ENCODE results near the gene HES2.

HES2 gene

DNA sequence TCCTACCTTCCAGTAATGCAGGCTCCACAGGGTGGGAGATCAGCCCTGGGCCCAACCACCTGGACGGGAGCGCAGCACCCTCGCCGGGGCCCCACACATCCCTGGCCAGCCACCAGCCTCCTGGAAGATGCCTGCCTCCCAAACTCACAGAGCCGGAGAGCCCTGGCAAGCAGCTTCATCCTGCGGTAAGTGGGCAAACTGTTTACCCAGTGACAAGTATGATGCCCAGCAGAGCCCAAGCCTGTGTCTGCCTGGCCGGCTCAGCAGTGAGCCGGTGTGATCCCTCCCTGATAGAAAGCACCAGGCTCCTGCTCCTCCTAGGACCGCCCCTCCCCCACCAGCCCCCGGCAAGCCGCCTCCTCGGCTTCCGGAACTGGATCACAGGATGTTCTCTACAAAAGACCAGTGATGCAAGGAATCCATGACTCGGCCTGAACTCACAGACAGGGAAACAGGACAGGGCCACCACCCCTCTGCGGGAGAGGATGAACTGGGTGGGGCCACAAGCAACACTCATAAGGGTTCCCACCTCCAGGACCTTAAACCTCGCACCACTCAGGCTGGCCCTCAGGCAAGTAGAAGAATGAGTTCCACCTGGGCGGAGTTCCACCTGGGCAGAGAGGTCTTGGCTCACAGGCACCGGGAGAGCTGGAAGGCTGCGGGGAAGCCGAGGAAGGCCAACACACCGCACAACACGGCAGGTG, 34.1 kb downstream of the HES2 start:
- no peak for TF ChIP-seq ZNF565 (CRISPR knock-in tag; conservative IDR thresholded peaks at IDR 0.05; ENCODE audit: low read depth)
- peak; percentile 99 for TF ChIP-seq ZNF70 (CRISPR knock-in tag; IDR thresholded peaks at IDR 0.05)
- peak; percentile 86 for ATAC-seq

DNA sequence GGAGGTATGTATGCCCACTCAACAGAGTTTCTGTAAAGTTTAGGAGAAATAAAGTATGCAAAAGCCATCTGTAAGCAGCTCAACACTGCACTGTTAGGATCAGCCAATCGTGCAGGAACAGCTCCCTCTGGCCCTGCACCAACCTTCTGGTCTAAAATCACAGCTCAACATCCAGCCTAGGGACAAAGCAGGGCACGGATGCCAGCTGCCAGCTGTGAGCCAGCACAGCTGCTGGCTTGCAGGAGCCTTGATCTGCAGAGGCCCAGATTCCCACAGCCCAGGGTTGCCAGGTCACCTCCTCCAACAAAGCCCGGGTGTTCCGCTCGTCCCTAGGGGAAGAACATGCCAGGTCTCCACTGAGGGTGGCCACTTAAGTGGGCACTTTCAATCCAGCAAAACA, 34.8 kb downstream of the HES2 start:
- ATAC-seq, result peak; percentile 59

DNA sequence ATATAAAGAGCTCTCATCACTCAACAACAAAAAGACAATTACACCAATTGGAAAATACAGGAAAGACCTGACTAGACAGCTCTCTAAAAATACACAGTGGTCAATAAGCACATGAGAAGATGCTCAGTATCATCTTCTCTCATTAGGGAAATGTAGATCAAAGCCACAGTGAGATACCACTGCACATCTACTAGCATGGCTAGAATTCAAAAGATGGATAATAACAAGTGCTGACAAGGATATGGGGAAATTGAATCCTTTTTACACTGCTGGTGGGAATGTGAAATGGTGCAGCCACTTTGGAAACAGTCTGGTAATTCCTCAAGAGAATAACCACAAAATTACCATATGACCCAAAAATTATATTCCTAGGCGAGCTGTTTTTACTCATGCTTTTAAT, 35.6 kb downstream of the HES2 start:
- TF ChIP-seq ISL1 (CRISPR knock-in tag; IDR thresholded peaks at IDR 0.05) (no peak), ZFP3 (CRISPR knock-in tag; IDR thresholded peaks at IDR 0.05) (no peak), ZNF70 (CRISPR knock-in tag; IDR thresholded peaks at IDR 0.05) (no peak), ZNF8 (CRISPR knock-in tag; IDR thresholded peaks at IDR 0.05) (no peak), ESRRG (CRISPR knock-in tag; IDR thresholded peaks at IDR 0.05) (no peak), CSDC2 (CRISPR knock-in tag; IDR thresholded peaks at IDR 0.05) (no peak), SNAI2 (CRISPR knock-in tag; IDR thresholded peaks at IDR 0.05) (no peak), ZNF565 (CRISPR knock-in tag; conservative IDR thresholded peaks at IDR 0.05; ENCODE audit: low read depth) (no peak)
- TF ChIP-seq, protein P1, sequence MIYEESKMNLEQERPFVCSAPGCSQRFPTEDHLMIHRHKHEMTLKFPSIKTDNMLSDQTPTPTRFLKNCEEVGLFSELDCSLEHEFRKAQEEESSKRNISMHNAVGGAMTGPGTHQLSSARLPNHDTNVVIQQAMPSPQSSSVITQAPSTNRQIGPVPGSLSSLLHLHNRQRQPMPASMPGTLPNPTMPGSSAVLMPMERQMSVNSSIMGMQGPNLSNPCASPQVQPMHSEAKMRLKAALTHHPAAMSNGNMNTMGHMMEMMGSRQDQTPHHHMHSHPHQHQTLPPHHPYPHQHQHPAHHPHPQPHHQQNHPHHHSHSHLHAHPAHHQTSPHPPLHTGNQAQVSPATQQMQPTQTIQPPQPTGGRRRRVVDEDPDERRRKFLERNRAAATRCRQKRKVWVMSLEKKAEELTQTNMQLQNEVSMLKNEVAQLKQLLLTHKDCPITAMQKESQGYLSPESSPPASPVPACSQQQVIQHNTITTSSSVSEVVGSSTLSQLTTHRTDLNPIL (CRISPR knock-in tag; IDR thresholded peaks at IDR 0.05; ENCODE audit: low read depth), result no peak
- TF ChIP-seq, protein P2, sequence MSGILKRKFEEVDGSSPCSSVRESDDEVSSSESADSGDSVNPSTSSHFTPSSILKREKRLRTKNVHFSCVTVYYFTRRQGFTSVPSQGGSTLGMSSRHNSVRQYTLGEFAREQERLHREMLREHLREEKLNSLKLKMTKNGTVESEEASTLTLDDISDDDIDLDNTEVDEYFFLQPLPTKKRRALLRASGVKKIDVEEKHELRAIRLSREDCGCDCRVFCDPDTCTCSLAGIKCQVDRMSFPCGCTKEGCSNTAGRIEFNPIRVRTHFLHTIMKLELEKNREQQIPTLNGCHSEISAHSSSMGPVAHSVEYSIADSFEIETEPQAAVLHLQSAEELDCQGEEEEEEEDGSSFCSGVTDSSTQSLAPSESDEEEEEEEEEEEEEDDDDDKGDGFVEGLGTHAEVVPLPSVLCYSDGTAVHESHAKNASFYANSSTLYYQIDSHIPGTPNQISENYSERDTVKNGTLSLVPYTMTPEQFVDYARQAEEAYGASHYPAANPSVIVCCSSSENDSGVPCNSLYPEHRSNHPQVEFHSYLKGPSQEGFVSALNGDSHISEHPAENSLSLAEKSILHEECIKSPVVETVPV (CRISPR knock-in tag; IDR thresholded peaks at IDR 0.05), result no peak
- no peak for ATAC-seq

More for the DNA sequence above, 34.8 kb downstream of the HES2 start:
- TF ChIP-seq ARNTL (CRISPR knock-in tag; IDR thresholded peaks at IDR 0.05; ENCODE audit: borderline replicate concordance, low read depth) (no peak), TOX (CRISPR knock-in tag; IDR thresholded peaks at IDR 0.05; ENCODE audit: borderline replicate concordance) (no peak), ZNF70 (CRISPR knock-in tag; IDR thresholded peaks at IDR 0.05) (no peak)

DNA sequence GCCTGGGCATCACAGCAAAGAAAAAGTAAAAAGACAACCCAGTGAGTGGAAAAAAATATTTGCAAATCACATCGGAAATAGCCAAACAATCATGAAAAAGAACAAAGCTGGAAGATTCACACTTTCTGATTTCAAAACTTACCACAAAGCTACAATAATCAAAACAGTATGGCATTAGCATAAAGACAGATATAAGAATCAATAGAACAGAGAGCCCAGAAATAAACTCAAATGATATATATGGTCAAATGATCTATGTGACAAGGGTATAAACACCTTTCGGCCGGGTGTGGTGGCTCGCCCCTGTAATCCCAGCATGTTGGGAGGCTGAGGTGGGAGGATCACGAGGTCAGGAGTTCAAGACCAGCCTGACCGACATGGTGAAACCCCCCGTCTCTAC, 39.7 kb downstream of the HES2 start:
- TF ChIP-seq BACH2 (CRISPR knock-in tag; IDR thresholded peaks at IDR 0.05; ENCODE audit: borderline replicate concordance), result no peak
- TF ChIP-seq ESRRG (CRISPR knock-in tag; IDR thresholded peaks at IDR 0.05), result no peak
- TF ChIP-seq GLIS3 (CRISPR knock-in tag; IDR thresholded peaks at IDR 0.05), result no peak
- TF ChIP-seq, protein P1 (CRISPR knock-in tag; IDR thresholded peaks at IDR 0.05; ENCODE audit: low read depth), result no peak
- no peak for TF ChIP-seq PPARA (CRISPR knock-in tag; IDR thresholded peaks at IDR 0.05; ENCODE audit: borderline replicate concordance)
- no peak for TF ChIP-seq OSR1 (CRISPR knock-in tag; IDR thresholded peaks at IDR 0.05)
- ATAC-seq, result no peak

DNA sequence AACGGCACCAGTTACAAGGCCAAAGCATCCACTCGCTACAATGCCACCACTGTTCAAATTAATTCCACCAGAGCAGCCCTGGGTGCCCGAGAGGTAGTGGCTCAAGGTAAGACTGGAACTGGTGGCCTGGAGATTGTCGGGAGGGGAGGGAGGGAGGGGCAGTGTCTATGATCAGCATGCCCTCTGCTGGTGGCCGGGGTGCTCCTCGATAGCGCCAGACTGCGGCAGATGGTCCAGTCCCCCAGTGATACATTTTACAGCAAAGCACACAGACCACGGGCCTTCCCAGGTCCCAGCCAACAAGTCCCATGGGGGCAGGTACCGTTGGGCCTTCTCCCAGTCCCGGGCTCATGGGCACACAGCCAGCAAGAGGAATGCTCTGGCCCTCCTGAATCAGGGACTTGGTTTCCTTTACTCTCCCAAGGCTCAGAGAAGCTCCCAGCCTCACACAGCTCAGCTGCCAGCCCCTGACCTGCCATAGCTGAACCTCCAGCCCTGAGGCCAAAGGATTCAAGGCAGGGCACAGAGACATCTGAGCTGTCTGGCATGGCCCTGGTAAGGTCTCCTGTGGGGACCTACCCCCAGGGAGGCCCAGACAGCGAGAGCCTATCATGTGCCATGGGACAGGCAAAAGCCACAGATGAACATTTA, 41.5 kb downstream of the HES2 start:
- ATAC-seq, result peak; percentile 82
- TF ChIP-seq ZC3H10 (CRISPR knock-in tag; IDR thresholded peaks at IDR 0.05), result no peak
- TF ChIP-seq ZFP30 (CRISPR knock-in tag; IDR thresholded peaks at IDR 0.05), result no peak
- TF ChIP-seq, protein P3, sequence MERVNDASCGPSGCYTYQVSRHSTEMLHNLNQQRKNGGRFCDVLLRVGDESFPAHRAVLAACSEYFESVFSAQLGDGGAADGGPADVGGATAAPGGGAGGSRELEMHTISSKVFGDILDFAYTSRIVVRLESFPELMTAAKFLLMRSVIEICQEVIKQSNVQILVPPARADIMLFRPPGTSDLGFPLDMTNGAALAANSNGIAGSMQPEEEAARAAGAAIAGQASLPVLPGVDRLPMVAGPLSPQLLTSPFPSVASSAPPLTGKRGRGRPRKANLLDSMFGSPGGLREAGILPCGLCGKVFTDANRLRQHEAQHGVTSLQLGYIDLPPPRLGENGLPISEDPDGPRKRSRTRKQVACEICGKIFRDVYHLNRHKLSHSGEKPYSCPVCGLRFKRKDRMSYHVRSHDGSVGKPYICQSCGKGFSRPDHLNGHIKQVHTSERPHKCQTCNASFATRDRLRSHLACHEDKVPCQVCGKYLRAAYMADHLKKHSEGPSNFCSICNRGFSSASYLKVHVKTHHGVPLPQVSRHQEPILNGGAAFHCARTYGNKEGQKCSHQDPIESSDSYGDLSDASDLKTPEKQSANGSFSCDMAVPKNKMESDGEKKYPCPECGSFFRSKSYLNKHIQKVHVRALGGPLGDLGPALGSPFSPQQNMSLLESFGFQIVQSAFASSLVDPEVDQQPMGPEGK (CRISPR knock-in tag; IDR thresholded peaks at IDR 0.05; ENCODE audit: borderline replicate concordance), result no peak
- no peak for TF ChIP-seq CSDC2 (CRISPR knock-in tag; IDR thresholded peaks at IDR 0.05)
- TF ChIP-seq ISL1 (CRISPR knock-in tag; IDR thresholded peaks at IDR 0.05), result no peak
- no peak for TF ChIP-seq ZFP3 (CRISPR knock-in tag; IDR thresholded peaks at IDR 0.05)
- TF ChIP-seq ZNF8 (CRISPR knock-in tag; IDR thresholded peaks at IDR 0.05), result no peak
- TF ChIP-seq TOX (CRISPR knock-in tag; IDR thresholded peaks at IDR 0.05; ENCODE audit: borderline replicate concordance), result no peak
- TF ChIP-seq, protein P4, sequence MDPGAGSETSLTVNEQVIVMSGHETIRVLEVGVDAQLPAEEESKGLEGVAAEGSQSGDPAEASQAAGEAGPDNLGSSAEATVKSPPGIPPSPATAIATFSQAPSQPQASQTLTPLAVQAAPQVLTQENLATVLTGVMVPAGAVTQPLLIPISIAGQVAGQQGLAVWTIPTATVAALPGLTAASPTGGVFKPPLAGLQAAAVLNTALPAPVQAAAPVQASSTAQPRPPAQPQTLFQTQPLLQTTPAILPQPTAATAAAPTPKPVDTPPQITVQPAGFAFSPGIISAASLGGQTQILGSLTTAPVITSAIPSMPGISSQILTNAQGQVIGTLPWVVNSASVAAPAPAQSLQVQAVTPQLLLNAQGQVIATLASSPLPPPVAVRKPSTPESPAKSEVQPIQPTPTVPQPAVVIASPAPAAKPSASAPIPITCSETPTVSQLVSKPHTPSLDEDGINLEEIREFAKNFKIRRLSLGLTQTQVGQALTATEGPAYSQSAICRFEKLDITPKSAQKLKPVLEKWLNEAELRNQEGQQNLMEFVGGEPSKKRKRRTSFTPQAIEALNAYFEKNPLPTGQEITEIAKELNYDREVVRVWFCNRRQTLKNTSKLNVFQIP (CRISPR knock-in tag; IDR thresholded peaks at IDR 0.05; ENCODE audit: borderline replicate concordance, low read depth), result no peak
- no peak for TF ChIP-seq ZNF565 (CRISPR knock-in tag; conservative IDR thresholded peaks at IDR 0.05; ENCODE audit: low read depth)
- no peak for TF ChIP-seq ESRRG (CRISPR knock-in tag; IDR thresholded peaks at IDR 0.05)

All from SK-N-SH treated with all-trans-retinoic acid at 6 μM for 48 hours (cell line).